ENCODE measurements around the gene MAD1L1.

- TF ChIP-seq CTCF (conservative IDR thresholded peaks at IDR 0.05): no peak
- TF ChIP-seq EZH2 (IDR thresholded peaks at IDR 0.05; ENCODE audit: low read depth): no peak
These were observed 101.4 kb downstream of the MAD1L1 start for GRCh38 chr7:2131341-2131740.

All from PC-9 (cell line).